GM21390 (cell line): ENCODE results near the gene FAM107B.

ENCODE experiments used
- ATAC-seq: cut with Tn5 transposase; IDR thresholded peaks from one replicate; pipeline ENCODE4 v1.9.1; 2021; ENCODE audit not compliant: unreplicated experiment

FAM107B gene

GRCh38 chr10:14779001-14779651, 4.4 kb upstream of the FAM107B start:
- ATAC-seq: no peak

GRCh38 chr10:14776546-14776945, 1.8 kb upstream of the FAM107B start:
- ATAC-seq: no peak

- no peak for ATAC-seq
Measured at GRCh38 chr10:14775656-14776055, 959 bp upstream of the FAM107B start.

GRCh38 chr10:14774214-14774580, 500 bp downstream of the FAM107B start:
- ATAC-seq: no peak

GRCh38 chr10:14773551-14774213, 1.0 kb downstream of the FAM107B start:
- no peak for ATAC-seq

- ATAC-seq: no peak
Measured at GRCh38 chr10:14772399-14772798, 2.3 kb downstream of the FAM107B start.

GRCh38 chr10:14770927-14771326, 3.8 kb downstream of the FAM107B start:
- ATAC-seq: no peak

GRCh38 chr10:14761372-14761771, 13.3 kb downstream of the FAM107B start:
- no peak for ATAC-seq

GRCh38 chr10:14758994-14759664, 15.6 kb downstream of the FAM107B start:
- no peak for ATAC-seq

- ATAC-seq: no peak
Measured at GRCh38 chr10:14758451-14758850, 16.2 kb downstream of the FAM107B start.

- ATAC-seq: no peak
Measured at GRCh38 chr10:14757986-14758385, 16.7 kb downstream of the FAM107B start.

GRCh38 chr10:14757394-14757793, 17.3 kb downstream of the FAM107B start:
- ATAC-seq: no peak

GRCh38 chr10:14753441-14753840, 21.3 kb downstream of the FAM107B start:
- ATAC-seq: no peak

- no peak for ATAC-seq
Measured at GRCh38 chr10:14751921-14752320, 22.8 kb downstream of the FAM107B start.

- peak; percentile 47 for ATAC-seq
Measured at GRCh38 chr10:14751014-14751896, 23.4 kb downstream of the FAM107B start.

- ATAC-seq: no peak
Measured at GRCh38 chr10:14749070-14749809, 25.5 kb downstream of the FAM107B start.

GRCh38 chr10:14748441-14748840, 26.3 kb downstream of the FAM107B start:
- no peak for ATAC-seq

- ATAC-seq: peak; percentile 85
Measured at GRCh38 chr10:14742815-14743214, 31.9 kb downstream of the FAM107B start.

- ATAC-seq: peak; percentile 11
Measured at GRCh38 chr10:14742382-14742781, 32.3 kb downstream of the FAM107B start.

- peak; percentile 45 for ATAC-seq
Measured at GRCh38 chr10:14740684-14741247, 33.9 kb downstream of the FAM107B start.
